Muscle of arm (tissue), 14 donors: ENCODE measurements around the gene RIIAD1. TPM values are rescaled to one million over a fixed set of nuclear protein-coding genes. Genes with fewer than 3 reads are reported as not detected.
"Not testable (repeated sequence)": the region's sequence is repeated elsewhere in the genome, so short reads cannot be mapped to it uniquely, and the experiment has no call there.

ENCODE experiments used
- DNase-seq: peaks from one replicate; pipeline ENCODE4 v3.0.0-alpha.2; 2013
- long read RNA-seq, 11 donors: transcript quantifications; one replicate each; lab custom pipeline, GENCODE V29; 2026
- polyA plus RNA-seq, 12 donors: library from polyadenylated mRNA; unstranded; fragments of 120-200 nt; gene quantifications; one replicate each; pipeline ENCODE4 v1.2.1, GENCODE V29; 2013; ENCODE audit not compliant: insufficient read length in 12 of 12

The RIIAD1 gene
- polyA plus RNA-seq: 1 to 10 TPM in 9 of 12 donors, under 1 TPM in 1, not detected in 2; 0.95 to 2.1 (median 1.3) TPM
- long read RNA-seq, donor 1, partial matches to known transcripts: 0 of 11 reads
- long read RNA-seq, donor 1, other reads (novel, unspliced or antisense): 5 of 11 reads
- long read RNA-seq, donor 2: 0 reads
- long read RNA-seq, donor 3, partial matches to known transcripts: 0 of 4 reads
- long read RNA-seq, donor 3, other reads (novel, unspliced or antisense): 0 of 4 reads
- long read RNA-seq, donor 4: 0 reads
- long read RNA-seq, donor 5, partial matches to known transcripts: 0 of 1 reads
- long read RNA-seq, donor 5, other reads (novel, unspliced or antisense): 0 of 1 reads
- long read RNA-seq, donor 6: 0 reads
- long read RNA-seq, donor 7, partial matches to known transcripts: 0 of 1 reads
- long read RNA-seq, donor 7, other reads (novel, unspliced or antisense): 0 of 1 reads
- long read RNA-seq, donor 8: 0 reads
- long read RNA-seq, donor 9, partial matches to known transcripts: 0 of 1 reads
- long read RNA-seq, donor 9, other reads (novel, unspliced or antisense): 0 of 1 reads
- long read RNA-seq, donor 10, partial matches to known transcripts: 0 of 1 reads
- long read RNA-seq, donor 10, other reads (novel, unspliced or antisense): 0 of 1 reads
- long read RNA-seq, donor 11, partial matches to known transcripts: 0 of 1 reads
- long read RNA-seq, donor 11, other reads (novel, unspliced or antisense): 0 of 1 reads

DNA sequence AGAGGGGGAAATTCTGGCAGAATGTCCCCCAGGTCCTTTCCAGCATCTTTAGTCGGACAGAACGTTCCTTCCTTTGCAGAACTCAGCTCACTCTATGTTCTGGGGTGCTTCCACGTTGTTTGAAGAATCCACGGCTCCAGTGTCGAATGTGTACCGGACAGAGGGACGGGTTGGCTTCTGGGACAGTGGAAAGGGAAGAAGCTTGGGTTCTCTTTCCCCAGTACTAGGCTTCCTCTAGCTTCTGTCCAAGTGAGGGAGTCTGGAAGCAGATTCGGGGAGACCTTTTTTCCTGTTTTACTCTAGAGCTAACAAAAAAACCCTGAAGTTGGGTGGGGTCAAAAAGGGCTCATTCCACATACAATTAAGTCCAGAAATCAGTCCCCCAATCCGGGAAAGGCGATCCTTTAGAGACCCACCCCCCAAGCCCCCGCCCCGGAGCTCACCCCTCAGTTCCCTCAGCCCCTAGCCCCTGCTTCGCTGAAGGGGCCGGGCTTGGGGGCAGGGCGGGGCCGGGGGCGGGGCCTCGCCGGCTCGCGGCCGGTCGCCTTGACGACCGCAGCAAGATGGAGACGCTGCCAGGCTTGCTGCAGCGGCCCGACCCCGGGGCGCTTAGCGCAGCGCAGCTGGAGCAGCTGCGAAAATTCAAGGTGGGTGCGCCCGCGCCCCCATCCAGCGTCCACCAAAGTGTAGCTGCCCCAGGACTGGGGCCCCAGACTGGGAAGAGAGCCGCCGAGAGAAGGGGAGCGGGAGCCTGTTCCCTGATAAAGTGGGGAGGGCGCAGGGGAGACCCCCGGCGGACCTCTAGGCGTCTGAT lies at the start of gene RIIAD1:
TSS of gene RIIAD1 (plus strand) at position 549 of the 814 bp plus-strand sequence. CDS start at position 564, 15 bp downstream.
- no peak for DNase-seq

DNA sequence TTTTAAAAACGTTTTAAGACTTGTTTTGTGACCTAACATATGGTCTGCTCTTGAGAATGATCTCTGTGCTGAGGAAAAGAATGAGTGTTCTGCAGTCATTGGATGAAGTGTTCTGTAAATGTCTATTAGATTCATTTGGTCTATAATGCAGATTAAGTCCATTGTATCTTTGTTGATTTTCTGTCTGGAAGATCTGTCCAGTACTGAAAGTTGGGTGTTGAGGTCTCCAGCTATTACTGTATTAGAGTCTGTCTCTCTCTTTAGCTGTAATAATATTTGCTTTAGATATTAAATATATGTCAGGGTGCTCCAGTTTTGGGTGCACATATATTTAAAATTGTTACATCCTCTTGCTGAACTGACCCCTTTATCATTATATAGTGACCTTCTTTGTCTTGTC lies 47.9 kb upstream of the RIIAD1 start:
- DNase-seq: no peak

DNA sequence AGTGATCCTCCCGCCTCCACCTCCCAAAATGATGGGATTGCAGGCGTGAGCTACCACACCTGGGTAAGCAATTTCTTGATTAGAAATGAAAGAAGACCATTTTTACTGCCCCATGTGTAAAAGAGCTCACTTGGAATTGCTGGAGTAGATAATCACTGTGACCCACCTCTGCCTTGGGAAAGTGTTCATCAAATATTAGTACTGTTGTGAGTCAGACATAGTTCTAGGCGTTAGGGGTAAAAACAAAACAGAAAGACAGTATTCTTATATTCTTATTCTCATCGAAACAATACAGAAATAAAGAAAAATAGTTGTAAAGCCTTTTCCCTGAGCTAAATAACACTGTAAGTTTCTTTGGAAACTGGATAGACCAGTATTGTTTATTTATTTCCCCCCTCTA lies 40.9 kb upstream of the RIIAD1 start:
- no peak for DNase-seq

- no peak for DNase-seq
Observed at GRCh38 chr1:151680826-151681225, 40.5 kb upstream of the RIIAD1 start.

DNA sequence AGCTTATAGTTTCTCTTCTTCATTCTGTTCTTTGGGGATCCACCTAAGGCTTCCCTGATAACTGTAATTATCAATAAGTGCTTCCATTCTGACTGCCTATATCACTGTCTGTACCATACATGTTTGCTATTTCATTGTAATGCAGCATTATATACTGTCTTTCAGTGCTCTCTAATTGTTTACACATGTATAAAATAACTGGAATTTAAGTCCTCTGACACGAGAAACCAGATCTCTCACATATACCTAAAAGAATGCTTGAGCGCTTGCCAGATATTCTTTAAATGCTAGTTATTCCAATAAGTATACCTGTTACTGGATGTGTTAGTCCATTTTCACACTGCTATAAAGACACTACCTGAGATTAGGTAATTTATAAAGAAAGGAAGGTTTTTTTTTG lies 39.4 kb upstream of the RIIAD1 start:
- DNase-seq: no peak

DNA sequence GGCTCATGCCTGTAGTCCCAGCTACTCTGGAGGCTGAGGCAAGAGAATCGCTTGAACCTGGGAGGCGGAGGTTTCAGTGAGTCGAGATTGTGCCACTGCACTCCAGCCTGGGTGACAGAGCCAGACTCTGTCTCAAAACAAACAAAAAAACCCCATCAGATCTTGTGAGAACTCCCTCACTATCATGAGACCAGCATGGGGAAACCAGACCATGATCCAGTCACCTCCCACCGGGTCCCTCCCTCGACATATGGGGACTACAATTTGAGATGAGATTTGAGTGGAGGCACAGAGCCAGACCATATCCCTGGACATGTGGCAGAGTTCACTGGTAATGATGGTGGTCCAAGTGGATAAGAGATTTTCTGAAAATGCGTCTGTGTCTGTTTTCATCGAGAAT lies 38.4 kb upstream of the RIIAD1 start:
- not testable (repeated sequence) for DNase-seq

- DNase-seq: no peak
Observed at GRCh38 chr1:151684128-151684527, 37.2 kb upstream of the RIIAD1 start.

DNA sequence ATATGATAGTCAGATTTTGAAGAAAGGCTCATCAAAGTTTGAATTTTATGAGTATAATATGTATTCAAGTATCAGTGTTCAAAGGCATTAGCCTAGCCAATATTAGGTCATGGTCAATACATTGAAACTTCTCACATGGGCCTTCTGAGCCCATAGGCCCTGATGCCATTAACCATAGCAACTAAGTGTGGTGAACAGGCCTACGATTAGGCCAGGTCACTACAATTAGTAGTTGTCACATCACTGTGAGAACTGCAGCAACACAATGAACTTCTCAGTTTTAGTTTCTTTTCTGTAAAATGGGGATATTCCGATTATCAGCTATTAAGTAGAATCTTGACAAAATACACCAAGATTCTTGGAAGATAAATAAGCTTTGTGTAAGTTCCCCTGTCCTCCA lies 34.8 kb upstream of the RIIAD1 start:
- DNase-seq: no peak

GRCh38 chr1:151689494-151689893 lies 31.8 kb upstream of the RIIAD1 start:
- no peak for DNase-seq

DNA sequence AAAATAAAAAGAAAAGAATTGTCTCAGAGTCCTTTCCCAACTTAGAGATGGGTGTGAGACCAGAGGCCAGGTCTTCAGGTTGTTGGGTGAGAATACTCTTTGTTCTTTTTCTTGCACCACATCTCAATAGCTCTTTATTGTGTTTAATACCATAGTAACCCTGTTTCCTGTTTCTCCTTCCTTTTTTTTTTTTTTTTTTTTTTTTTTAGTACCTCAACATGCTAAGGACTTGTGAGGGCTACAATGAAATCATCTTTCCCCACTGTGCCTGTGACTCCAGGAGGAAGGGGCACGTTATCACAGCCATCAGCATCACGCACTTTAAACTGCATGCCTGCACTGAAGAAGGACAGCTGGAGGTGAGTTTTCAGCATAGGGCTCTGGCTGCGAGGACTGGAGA lies 29.1 kb upstream of the RIIAD1 start:
- no peak for DNase-seq

GRCh38 chr1:151693057-151693651 lies 28.2 kb upstream of the RIIAD1 start:
- DNase-seq: peak; percentile 29

- DNase-seq: no peak
Observed at GRCh38 chr1:151701515-151701914, 19.8 kb upstream of the RIIAD1 start.

DNA sequence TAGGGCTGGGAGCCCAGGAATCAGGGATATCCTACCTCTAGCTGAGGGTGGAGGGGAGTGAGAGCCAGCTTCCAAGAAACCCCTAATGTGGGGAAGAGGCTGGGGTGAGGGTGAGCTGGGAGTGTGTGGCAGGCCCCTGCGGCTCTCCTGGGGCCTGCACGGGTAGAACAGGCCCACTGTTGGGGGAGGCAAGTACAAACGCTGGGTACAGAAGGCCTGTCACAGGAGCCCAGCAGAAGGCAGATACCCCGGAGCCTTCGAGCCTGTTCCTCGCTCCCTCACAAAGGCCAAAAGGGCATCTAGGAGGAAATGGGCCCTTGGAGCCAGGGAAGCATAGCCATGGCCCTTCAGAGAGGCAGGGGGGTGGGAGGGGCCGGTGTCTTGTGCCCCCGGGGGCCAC lies 18.4 kb upstream of the RIIAD1 start:
- no peak for DNase-seq

DNA sequence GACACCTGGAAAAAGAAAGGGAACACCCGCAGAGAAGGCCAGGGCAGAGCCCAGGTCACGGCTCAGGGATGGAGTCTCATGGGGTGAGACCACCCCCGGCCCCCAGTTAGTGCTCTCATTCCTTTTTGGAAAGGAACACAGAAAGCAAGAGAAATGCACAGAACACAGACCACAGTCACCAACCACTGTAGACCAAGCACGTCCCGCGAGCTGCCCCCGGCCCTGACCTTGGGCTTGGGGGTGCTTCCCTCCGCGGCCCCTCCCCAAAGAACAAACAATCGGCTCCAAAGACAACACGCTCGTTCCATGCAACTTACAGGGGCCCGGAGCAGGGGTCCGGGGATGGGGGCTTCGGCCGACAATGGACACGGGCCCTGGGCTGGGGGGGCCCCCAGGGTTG lies 17.5 kb upstream of the RIIAD1 start:
- no peak for DNase-seq

GRCh38 chr1:151704246-151704645 lies 17.1 kb upstream of the RIIAD1 start:
- no peak for DNase-seq

- no peak for DNase-seq
Observed at GRCh38 chr1:151705146-151705545, 16.2 kb upstream of the RIIAD1 start.

- no peak for DNase-seq
Observed at GRCh38 chr1:151705753-151706463, 15.4 kb upstream of the RIIAD1 start.

DNA sequence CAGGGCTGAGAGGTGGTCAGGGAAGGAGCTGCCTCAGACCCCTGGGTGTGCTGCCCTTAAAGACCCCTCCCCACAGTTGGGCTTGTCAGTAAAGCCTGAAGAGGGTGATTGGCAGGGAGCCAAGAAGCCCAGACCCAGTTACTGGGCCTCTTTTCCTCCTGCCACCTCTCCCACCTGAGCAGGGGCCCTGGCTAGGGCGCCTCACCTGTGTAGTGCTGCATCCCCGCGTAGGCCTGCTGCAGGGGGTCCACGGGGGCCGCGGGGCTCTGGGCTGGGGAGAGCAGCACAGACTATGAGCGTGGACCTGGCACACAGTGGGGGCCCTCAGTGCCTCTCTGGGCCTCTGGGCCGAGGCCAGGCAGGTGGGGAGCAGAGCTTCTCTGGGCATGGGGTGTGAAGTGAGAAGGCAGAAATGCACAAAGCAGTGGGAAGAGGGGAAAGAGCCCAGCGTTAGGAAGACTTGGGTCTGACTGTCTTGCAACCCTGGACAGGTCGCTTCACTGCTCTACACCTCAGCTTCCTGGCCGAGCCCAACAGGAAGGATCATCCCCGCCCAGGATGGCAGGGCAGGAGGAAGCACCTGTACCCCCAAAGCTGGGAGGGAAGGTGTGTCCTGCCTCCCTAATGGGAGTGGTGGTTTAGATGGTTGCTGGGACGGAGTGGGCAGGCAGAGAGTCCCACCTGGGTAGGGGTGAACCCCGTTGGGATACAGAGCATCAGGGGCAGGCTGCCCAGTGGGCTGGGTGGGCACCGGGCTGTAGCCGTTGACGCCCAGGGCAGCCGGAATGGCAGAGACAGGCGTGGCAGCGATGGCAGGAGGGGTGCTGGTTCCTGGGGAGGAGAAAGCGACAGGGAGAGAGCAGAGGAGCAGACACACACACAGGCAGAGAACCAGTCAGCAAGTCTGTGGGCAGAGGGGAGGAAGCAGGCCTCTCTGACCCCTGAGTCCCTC lies 14.6 kb upstream of the RIIAD1 start:
- DNase-seq: no peak

DNA sequence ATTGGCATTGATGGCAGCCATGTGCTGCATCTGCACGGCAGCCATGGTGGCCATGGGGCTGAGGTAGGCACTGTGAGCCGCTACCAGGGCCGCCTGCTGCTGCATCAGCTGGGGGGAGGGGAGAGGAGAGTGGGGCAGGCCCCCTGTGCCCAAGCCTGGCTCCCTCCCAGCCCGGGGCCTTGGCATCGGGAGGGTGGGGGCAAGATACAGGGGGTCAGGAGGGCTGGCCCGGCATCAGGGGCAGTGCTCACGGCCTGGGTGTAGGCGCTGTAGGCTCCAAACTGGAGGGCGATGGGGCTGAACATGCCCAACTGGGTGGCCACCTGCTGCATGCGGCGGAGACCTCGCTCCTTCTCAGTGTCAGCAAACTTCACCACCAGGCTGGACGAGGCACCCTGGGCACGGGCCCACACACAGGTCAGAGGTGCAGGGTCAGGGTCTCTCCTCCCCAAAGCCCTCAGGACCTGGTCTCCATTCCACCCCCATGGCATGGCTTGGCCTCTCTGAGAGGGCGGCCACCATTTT lies 13.7 kb upstream of the RIIAD1 start:
- DNase-seq: no peak

GRCh38 chr1:151708891-151709290 lies 12.4 kb upstream of the RIIAD1 start:
- no peak for DNase-seq
